NCI-H1417 treated with DMSO at 0.1 percent for 48 hours (cell line): Measurements from ENCODE around the gene RNF152.

Source experiments
- DNase-seq: peaks from one replicate; lab custom pipeline; 2025; lab: John Stamatoyannopoulos, UW

RNF152 gene

GRCh38 chr18:61894751-61895524 is 2.1 kb upstream of the RNF152 start:
- DNase-seq = no peak

DNA sequence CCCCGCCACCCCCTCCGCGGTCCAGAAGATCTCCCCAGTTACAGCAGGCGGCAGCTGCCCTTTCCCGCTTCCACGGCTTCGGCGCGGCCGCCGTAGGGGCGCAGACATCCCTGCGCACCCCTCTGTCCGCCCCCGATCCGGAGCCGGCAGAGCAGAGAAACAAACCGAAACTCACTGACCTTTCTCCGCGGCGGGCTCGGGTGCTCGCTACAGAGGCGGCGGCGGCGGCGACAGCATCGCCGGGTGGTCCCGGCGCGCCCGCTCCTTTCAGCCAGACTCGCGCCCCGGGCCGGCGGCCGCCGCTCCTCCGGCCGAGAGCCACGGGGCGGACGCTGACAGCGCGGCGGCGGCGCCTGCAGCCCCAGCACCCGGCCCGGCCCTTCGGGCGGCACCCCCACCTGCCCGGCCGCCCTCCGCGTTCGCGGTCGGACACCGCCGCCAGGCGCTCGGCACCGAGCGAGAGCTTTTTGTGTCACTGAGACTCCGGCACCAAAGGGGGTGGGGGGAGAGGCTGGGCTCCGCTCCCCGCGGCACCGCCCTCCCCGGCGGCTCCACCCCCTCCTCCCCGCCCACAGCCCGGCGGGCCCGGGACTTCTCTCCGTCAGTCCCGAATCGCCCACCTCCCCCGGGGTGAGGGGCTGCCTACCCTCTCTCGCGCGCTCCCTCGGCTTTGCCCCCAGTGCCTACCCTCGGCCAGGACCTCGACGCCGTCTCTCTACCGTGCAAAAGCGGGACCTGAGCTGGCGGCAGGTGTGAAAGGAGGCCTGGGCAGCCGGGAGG is 1.4 kb upstream of the RNF152 start:
- peak; percentile 14 for DNase-seq

GRCh38 chr18:61893309-61893970 is 633 bp upstream of the RNF152 start:
- peak; percentile 33 for DNase-seq

GRCh38 chr18:61891894-61892293 is 913 bp downstream of the RNF152 start:
- DNase-seq = no peak

GRCh38 chr18:61891271-61891670 is 1.5 kb downstream of the RNF152 start:
- DNase-seq = peak; percentile 9

DNA sequence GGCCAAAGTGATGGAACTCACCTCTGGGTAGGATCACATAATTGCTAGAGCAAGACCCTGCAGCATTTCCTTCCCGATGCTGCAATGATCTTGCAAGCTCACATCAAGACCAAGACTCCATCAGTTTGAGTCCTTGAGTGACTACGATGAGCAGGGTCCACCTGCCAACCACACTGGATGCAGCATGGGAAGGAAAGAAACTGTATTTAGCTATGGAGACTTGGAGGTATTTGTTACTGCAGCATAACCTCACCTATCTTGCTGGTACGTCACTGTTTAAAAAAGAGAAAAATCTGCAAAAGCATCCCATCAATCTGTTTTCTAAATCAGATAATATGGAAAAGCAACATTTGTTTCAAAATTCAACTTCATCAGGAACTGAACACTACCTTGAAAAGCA is 2.5 kb downstream of the RNF152 start:
- no peak for DNase-seq

GRCh38 chr18:61889541-61889940 is 3.3 kb downstream of the RNF152 start:
- DNase-seq = no peak

- DNase-seq = no peak
Measured at GRCh38 chr18:61888622-61889021, 4.2 kb downstream of the RNF152 start.

DNA sequence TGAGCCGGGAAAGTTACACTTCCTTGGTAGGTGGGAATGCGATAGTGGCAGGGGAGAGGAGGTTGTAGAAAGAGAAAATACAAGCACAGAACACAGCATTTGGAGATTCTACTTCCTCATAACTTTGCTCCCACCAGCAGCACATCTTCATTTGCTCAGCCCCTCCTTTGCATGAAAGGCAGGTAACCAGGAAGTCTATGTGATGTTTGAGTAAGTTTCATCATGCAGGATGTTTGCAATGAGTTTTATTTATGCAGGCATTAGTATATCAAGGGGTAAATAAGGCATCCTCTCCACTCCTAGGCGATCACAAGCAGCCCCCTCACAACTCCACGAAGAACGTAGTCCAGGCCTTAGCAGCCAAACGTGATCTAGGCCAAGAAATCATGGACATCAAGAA is 5.0 kb downstream of the RNF152 start:
- no peak for DNase-seq

DNA sequence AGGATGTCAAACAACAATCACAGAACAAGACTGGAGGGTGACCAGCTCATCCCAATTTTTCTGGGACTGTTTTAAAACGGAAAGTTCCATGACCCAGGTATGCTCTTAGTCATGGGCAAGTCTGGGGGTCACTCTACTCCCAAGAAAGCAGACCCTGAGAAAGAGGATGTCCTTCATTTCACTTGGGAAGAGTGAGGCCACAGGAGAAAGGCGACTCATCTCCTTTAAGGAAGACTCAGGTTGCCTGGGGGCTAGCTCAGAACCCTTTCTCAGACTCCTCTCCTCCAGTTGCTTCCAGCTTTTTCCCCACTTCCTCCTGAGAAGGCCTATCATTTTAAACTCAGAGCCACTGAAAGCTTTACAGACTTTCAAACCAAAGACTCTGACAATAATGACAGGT is 9.3 kb downstream of the RNF152 start:
- no peak for DNase-seq

DNA sequence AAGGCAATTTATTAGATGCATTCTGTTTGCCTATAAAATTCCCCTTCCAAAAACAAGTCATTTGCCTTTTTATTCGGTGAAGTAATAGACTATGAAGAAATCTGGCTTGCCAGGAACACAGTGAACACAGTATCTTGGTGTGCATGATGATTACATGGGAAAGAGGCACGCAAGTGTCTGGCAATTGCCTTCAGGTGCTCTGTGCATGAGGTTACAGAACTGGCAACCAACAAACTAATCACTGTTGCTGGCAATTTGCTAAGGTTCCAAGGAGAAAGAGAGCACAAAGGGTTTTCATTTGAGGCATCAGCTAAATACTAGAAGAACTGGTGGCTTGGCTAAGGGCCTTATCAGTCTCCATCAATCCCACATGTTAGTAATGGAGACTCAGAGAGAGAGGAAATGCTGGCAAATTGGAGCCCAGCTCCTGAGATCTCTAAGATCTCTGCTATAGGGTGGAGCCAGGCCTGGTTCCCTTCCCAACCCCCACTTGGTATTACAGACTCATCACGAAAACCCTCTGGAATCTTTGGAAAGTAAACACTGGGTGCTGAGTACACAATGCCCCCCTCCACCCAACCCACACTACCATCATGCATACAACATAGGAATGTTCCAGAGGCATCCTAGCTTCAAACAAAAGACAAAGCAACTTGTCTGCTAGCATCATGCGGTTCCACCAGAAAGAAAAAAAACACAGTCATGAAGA is 10.4 kb downstream of the RNF152 start:
- DNase-seq = no peak

GRCh38 chr18:61876899-61877298 is 15.9 kb downstream of the RNF152 start:
- DNase-seq = no peak

DNA sequence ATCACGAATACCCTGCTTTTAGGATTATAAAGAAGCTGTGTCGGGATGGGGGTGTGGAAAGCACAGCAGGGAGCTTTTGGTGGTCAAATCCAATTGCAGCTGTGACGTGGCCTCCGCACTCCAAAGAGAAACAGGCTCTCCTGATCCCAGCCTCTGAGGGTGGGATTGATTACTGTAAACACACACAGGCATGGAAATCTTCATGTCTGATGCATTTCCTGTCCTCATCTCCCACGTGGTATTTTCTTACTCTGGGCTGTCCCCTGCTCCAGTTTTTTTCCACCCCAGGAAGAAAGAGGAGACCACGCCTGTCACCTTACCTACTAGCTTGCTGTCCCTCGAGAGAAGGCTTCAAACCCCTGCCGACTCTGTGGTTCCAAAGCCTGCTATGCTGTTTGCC is 22.7 kb downstream of the RNF152 start:
- DNase-seq = no peak

DNA sequence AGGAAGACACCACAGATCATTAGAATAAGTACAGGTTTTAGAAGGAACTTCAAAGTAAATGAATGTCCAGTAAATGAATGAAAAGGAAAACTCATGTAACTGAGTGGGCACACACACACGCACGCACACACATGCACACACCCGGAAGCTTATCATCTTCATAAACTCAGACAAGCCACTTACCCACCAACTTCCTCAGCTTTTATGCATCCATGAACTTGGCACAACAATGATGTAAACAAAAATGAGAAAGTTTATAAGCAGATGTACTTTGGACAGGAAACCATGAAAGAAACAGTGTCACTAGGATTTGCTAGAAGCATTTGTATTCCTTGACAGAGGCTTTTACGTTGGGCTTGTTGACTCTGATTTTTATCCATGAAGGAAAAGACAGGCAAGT is 23.2 kb downstream of the RNF152 start:
- DNase-seq = no peak

DNA sequence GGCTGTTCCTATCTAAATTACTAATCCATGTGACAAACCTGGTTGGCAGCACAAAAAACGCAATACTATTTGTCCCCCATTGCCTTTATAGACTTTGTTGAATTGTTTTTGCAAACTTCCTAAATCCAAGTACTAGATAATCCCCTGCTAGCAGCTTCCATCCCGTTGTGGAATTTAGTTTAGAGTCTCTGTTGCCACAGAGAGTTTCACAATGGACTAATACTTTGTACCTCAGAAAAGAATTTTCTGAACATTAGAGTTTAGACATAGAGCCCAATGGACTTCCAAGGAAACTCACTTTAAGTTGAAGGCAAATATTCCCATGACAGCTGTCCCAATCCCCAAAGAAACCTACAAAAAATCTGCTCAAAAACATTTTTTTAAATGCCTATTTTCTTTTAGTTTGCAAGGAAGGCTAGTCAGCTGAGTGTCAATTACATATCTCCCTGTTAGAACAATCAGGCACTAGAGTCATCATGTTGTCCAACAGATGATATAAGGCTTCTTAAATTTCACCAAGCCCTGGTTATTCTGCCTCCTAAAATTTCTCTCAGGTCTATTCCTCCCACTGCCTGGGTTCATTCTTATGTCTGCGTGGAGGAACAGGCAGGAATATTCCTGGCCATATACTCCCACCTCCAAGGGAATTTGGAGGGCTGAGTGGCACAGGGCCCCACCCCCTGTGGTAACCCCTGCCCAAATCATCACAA is 27.2 kb downstream of the RNF152 start:
- no peak for DNase-seq

- DNase-seq = no peak
Measured at GRCh38 chr18:61861372-61861771, 31.4 kb downstream of the RNF152 start.

DNA sequence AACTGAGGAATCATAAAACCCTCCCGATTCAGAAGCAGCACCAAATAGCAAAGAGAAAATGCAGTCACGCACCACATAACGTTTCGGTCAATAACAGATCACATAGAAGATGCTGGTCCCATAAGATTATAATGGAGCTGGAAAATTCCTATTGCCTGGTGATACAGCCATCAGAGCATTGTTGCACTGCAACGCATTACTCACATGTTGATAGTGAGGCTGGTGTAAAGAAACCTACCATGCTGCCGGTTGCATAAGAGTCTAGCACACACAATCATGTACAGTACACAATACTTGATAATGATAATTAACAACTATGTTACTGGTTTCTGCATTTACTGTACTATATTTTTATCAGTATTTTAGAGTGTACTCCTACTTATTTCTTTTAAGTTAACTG is 32.5 kb downstream of the RNF152 start:
- DNase-seq = no peak

- no peak for DNase-seq
Measured at GRCh38 chr18:61859113-61859512, 33.7 kb downstream of the RNF152 start.

GRCh38 chr18:61856678-61857077 is 36.1 kb downstream of the RNF152 start:
- peak; percentile 69 for DNase-seq

- DNase-seq = no peak
Measured at GRCh38 chr18:61855449-61856378, 37.1 kb downstream of the RNF152 start.
